Calu3 (cell line): ENCODE data around the gene GTF3C5. TPM values are rescaled to one million over a fixed set of nuclear protein-coding genes. Genes with fewer than 3 reads are reported as not detected.
"Not testable (repeated sequence)": the region's sequence is repeated elsewhere in the genome, so short reads cannot be mapped to it uniquely, and the experiment has no call there.

Experiments
- BruUV-seq: library from RNA; stranded (reverse); fragments of 400-500 nt; replicated peaks from 2 replicates; lab custom pipeline; 2021; lab: Mats Ljungman, UMichigan
- CTCF ChIA-PET: fragments of 300-600 bp; sonication (Branson Sonifier 250); formaldehyde crosslinking; loops from one replicate; lab custom pipeline; 2022; ENCODE audit warnings: antibody characterized with exemption; lab: Charles Lee
- DNase-seq: peaks from one replicate; pipeline ENCODE4 v3.0.0; 2022
- H3K27ac Mint-ChIP-seq: one replicate; pipeline ENCODE4 v1.8.0; 2022; ENCODE audit warnings: mixed read lengths; ENCODE audit not compliant: unreplicated experiment
- H3K27me3 Mint-ChIP-seq: one replicate; pipeline ENCODE4 v1.8.0; 2022; ENCODE audit warnings: mixed read lengths; ENCODE audit not compliant: unreplicated experiment
- H3K36me3 Mint-ChIP-seq: one replicate; pipeline ENCODE4 v1.8.0; 2022; ENCODE audit warnings: mild to moderate bottlenecking, moderate library complexity, mixed read lengths; ENCODE audit not compliant: insufficient read depth, unreplicated experiment
- H3K4me1 Mint-ChIP-seq: one replicate; pipeline ENCODE4 v1.8.0; 2022; ENCODE audit warnings: mild to moderate bottlenecking, low read depth, mixed read lengths; ENCODE audit not compliant: unreplicated experiment
- H3K4me3 Mint-ChIP-seq: one replicate; pipeline ENCODE4 v1.8.0; 2022; ENCODE audit warnings: mild to moderate bottlenecking, low read depth, moderate library complexity, mixed read lengths; ENCODE audit not compliant: unreplicated experiment
- H3K9me3 Mint-ChIP-seq: one replicate; pipeline ENCODE4 v1.8.0; 2022; ENCODE audit warnings: low read depth, mixed read lengths; ENCODE audit not compliant: unreplicated experiment
- intact Hi-C: fragments of 100-400 bp; cut with micrococcal nuclease; formaldehyde crosslinking; loops from one replicate; pipeline ENCODE4 v1.10.0; 2022; ENCODE audit not compliant: unreplicated experiment
- total RNA-seq: library from RNA; stranded (reverse); gene quantifications from 2 replicates; pipeline ENCODE4 v1.2.3, GENCODE V29; 2022
- TF ChIP-seq, protein P1 (sequence below): fragments of 200-600 bp; IDR thresholded peaks from one replicate; pipeline ENCODE4 v1.8.0; 2022; ENCODE audit warnings: antibody characterized with exemption; ENCODE audit not compliant: unreplicated experiment

GTF3C5 gene
- total RNA-seq, 1 experiment from 2014 or later: 43.7 TPM

DNA sequence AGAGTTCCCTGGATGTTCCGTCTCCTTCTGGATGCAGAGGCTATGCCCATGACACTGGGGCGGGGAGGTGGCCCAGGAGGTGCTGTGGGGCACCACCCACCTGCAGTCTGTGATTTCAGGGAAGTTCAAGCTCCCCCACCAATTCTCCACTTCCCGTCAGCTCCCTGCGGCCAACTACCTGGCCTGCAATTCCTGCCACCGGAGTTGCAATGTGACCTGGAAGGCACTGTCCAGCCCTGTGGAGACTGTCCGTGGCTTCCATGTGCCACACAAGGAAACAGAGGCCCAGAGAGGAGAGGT, 35.7 kb upstream of the GTF3C5 start:
- TF ChIP-seq, protein P1, sequence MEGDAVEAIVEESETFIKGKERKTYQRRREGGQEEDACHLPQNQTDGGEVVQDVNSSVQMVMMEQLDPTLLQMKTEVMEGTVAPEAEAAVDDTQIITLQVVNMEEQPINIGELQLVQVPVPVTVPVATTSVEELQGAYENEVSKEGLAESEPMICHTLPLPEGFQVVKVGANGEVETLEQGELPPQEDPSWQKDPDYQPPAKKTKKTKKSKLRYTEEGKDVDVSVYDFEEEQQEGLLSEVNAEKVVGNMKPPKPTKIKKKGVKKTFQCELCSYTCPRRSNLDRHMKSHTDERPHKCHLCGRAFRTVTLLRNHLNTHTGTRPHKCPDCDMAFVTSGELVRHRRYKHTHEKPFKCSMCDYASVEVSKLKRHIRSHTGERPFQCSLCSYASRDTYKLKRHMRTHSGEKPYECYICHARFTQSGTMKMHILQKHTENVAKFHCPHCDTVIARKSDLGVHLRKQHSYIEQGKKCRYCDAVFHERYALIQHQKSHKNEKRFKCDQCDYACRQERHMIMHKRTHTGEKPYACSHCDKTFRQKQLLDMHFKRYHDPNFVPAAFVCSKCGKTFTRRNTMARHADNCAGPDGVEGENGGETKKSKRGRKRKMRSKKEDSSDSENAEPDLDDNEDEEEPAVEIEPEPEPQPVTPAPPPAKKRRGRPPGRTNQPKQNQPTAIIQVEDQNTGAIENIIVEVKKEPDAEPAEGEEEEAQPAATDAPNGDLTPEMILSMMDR: no peak
- Mint-ChIP-seq H3K27me3 (peaks cover 79% of the 10 kb centered on the region), H3K4me3 (no peak overlapping the region), H3K27ac (no peak overlapping the region), H3K4me1 (peaks cover 18% of the 10 kb centered on the region), H3K36me3 (peaks cover 5% of the 10 kb centered on the region), H3K9me3 (no peaks in the 10 kb centered on the region)
- no TSS peak for BruUV-seq
- intact Hi-C loops: no loop called here
- DNase-seq: no peak
- CTCF ChIA-PET: no interaction called here

DNA sequence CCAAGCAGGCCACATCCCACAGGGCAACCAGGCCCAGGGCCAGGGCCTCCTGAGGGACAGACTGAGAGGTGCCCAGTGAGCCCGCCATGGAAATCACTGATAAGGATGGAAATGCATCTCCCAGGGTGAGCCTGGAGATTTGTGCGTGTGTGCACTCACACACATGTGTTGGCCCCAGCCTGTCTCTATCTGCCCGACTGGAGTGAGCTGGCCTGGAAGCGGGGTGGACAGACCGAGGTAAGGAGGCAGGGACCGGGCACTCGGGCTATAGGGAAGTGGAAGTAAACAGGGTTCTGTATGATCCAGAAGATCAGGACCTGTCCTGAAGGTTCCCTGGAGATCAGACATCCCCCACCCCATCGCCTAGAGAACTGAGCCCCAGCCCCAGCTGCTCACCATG, 34.9 kb upstream of the GTF3C5 start:
- TF ChIP-seq, protein P1: no peak
- no peak for DNase-seq
- BruUV-seq: no TSS peak
- intact Hi-C loops: no loop called here
- Mint-ChIP-seq H3K27me3 (peaks cover 79% of the 10 kb centered on the region), H3K9me3 (no peaks in the 10 kb centered on the region), H3K36me3 (no peaks in the 10 kb centered on the region), H3K4me1 (peaks cover 18% of the 10 kb centered on the region), H3K27ac (no peak overlapping the region), H3K4me3 (no peak overlapping the region)
- CTCF ChIA-PET: no interaction called here

DNA sequence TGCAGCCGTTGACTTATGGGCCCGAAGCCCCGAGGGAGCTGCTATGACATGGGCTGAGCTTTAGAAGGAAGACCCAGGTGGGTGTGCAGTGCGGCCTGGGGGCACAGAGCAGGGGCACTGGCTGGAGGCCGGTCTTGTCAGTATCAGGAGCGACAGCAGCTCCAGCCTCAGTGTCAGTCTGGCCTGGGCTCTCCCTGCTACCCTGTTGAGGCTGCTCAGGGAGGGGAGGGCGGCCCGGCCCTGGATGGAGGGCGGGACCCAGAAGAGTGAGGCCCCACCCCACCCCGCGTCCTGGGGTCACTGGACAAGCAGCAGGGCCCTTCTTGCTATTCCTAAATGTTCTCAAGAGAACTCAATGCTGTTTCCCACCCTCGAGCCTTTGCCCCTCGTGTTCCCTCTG, 34.3 kb upstream of the GTF3C5 start:
- TF ChIP-seq, protein P1: no peak
- Mint-ChIP-seq H3K27me3 (peaks cover 80% of the 10 kb centered on the region), H3K4me3 (no peak overlapping the region), H3K36me3 (no peaks in the 10 kb centered on the region), H3K4me1 (peaks cover 18% of the 10 kb centered on the region), H3K9me3 (no peaks in the 10 kb centered on the region), H3K27ac (no peak overlapping the region)
- DNase-seq: no peak
- no TSS peak for BruUV-seq
- CTCF ChIA-PET: no interaction called here
- intact Hi-C loops: no loop called here

DNA sequence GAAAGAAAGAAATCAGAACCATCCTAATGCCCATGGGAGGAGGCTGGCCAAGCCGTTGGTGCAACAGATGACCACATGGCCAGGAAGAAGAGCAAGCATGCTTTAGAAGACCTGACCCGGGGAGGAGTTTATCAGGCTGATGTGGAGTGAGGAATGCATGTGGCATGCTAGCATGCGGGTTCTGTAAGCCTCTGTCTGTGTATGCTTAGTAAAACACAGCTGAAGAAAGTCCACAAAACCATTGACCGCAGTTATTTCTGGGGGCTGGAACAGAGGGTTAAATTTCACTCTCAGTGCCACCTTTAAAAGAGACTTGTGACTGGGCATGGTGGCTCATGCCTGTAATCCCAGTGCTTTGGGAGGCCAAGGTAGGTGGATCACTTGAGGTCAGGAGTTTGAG, 33.2 kb upstream of the GTF3C5 start:
- Mint-ChIP-seq H3K27me3 (peaks cover 79% of the 10 kb centered on the region), H3K4me1 (peaks cover 18% of the 10 kb centered on the region), H3K36me3 (no peaks in the 10 kb centered on the region), H3K27ac (no peak overlapping the region), H3K4me3 (no peak overlapping the region), H3K9me3 (no peaks in the 10 kb centered on the region)
- CTCF ChIA-PET: no interaction called here
- BruUV-seq: no TSS peak
- DNase-seq: no peak
- TF ChIP-seq, protein P1: no peak
- intact Hi-C loops: no loop called here

DNA sequence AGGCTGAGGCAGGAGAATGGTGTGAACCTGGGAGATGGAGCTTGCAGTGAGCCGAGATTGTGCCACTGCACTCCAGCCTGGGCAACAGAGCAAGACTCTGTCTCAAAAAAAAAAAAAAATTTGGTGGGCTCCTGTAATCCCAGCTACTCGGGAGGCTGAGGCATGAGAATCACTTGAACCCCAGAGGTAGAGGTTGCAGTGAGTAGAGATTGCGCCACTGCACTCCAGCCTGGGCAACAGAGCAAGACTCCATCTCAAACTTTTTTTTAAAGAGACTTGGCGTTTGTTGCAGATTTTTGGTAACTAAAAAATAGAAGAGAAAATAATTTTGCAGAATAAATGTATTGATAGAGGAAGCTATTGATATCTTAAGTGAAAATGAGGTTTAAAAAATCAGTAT, 32.6 kb upstream of the GTF3C5 start:
- DNase-seq, H3K9me3 Mint-ChIP-seq, H3K27ac Mint-ChIP-seq, H3K4me3 Mint-ChIP-seq, intact Hi-C loops, H3K36me3 Mint-ChIP-seq, CTCF ChIA-PET, BruUV-seq: not testable (repeated sequence)
- Mint-ChIP-seq H3K4me1 (peaks cover 18% of the 10 kb centered on the region), H3K27me3 (peaks cover 84% of the 10 kb centered on the region)
